Activated B cell treated with CpG ODN at 0.5 μM for 24 hours (primary cell): Measurements from ENCODE around the gene MYOZ3. TPM values are rescaled to one million over a fixed set of nuclear protein-coding genes. Genes with fewer than 3 reads are reported as not detected.

Source experiments
- ATAC-seq: fragments of 200-7000 bp; cut with Tn5 transposase; one replicate; pipeline ENCODE4 v1.10.0; 2021; ENCODE audit warnings: low read depth, mild to moderate bottlenecking, moderate library complexity
- CTCF ChIA-PET: fragments of 350-600 bp; sonication (Branson Sonifier 250); formaldehyde crosslinking; loops from one replicate; lab custom pipeline; 2021; ENCODE audit warnings: antibody characterized with exemption; lab: Charles Lee
- POLR2A ChIA-PET: fragments of 350-600 bp; sonication (Branson Sonifier 250); formaldehyde crosslinking; loops from one replicate; lab custom pipeline; 2021; ENCODE audit warnings: antibody characterized with exemption; lab: Charles Lee
- DNase-seq: peaks from one replicate; pipeline ENCODE4 v3.0.0; 2022
- H3K27ac Mint-ChIP-seq: one replicate; pipeline ENCODE4 v1.8.0; 2020; ENCODE audit warnings: mixed read lengths
- H3K27me3 Mint-ChIP-seq: one replicate; pipeline ENCODE4 v1.8.0; 2021; ENCODE audit warnings: mixed read lengths
- H3K36me3 Mint-ChIP-seq: one replicate; pipeline ENCODE4 v1.8.0; 2021; ENCODE audit warnings: low read depth, mixed read lengths
- H3K4me1 Mint-ChIP-seq: one replicate; pipeline ENCODE4 v1.8.0; 2021; ENCODE audit warnings: mixed read lengths
- H3K4me3 Mint-ChIP-seq: one replicate; pipeline ENCODE4 v1.8.0; 2020; ENCODE audit warnings: mild to moderate bottlenecking, mixed read lengths
- H3K9me3 Mint-ChIP-seq: one replicate; pipeline ENCODE4 v1.8.0; 2020; ENCODE audit warnings: mixed read lengths
- intact Hi-C: fragments of 100-400 bp; cut with micrococcal nuclease; formaldehyde crosslinking; loops from one replicate; pipeline ENCODE4 v1.15.1; 2024
- total RNA-seq: library from RNA; stranded (reverse); gene quantifications from 2 replicates; pipeline ENCODE4 v1.2.3, GENCODE V29; 2022
- TF ChIP-seq, protein P1 (sequence below): fragments of 200-600 bp; IDR thresholded peaks from one replicate; pipeline ENCODE4 v1.8.0; 2022; ENCODE audit warnings: antibody characterized with exemption, mild to moderate bottlenecking

The MYOZ3 gene
- total RNA-seq, 1 donor from 2014 or later, result 0.18 TPM

DNA sequence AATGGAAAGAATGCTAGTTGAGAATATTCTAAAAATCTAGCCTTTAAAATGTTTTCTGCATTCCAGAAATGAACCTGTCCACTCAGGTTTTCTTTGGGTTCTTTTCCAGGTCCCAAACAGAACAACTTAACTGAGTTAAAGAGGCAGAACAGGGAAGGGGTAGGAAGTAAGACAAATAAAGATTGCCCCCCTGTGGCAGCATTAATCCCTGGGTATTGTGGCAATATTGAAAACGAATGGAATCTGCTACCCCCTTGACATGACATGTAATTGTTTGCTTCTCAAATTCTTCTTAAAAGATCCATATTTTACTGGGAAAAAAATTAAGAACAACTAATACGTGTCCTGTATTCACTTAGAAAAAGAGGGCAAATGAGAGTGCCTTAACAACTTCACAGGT lies 49.1 kb downstream of the MYOZ3 start:
- DNase-seq, result no peak
- no peaks in the 10 kb centered on the region for H3K4me1 Mint-ChIP-seq
- H3K4me3 Mint-ChIP-seq, result no peak overlapping the region
- ChIA-PET POLR2A (no interaction called here), CTCF (no interaction called here)
- no peaks in the 10 kb centered on the region for H3K27me3 Mint-ChIP-seq
- no peak overlapping the region for H3K27ac Mint-ChIP-seq
- no peak for ATAC-seq
- no peaks in the 10 kb centered on the region for H3K9me3 Mint-ChIP-seq
- intact Hi-C loops, result loop anchor here (1.0 kb wide), 2 partner anchors 149 to 251 kb away; no protein-coding TSS in a partner anchor
- peaks cover 64% of the 10 kb centered on the region for H3K36me3 Mint-ChIP-seq
- TF ChIP-seq, protein P1, sequence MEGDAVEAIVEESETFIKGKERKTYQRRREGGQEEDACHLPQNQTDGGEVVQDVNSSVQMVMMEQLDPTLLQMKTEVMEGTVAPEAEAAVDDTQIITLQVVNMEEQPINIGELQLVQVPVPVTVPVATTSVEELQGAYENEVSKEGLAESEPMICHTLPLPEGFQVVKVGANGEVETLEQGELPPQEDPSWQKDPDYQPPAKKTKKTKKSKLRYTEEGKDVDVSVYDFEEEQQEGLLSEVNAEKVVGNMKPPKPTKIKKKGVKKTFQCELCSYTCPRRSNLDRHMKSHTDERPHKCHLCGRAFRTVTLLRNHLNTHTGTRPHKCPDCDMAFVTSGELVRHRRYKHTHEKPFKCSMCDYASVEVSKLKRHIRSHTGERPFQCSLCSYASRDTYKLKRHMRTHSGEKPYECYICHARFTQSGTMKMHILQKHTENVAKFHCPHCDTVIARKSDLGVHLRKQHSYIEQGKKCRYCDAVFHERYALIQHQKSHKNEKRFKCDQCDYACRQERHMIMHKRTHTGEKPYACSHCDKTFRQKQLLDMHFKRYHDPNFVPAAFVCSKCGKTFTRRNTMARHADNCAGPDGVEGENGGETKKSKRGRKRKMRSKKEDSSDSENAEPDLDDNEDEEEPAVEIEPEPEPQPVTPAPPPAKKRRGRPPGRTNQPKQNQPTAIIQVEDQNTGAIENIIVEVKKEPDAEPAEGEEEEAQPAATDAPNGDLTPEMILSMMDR, result no peak

DNA sequence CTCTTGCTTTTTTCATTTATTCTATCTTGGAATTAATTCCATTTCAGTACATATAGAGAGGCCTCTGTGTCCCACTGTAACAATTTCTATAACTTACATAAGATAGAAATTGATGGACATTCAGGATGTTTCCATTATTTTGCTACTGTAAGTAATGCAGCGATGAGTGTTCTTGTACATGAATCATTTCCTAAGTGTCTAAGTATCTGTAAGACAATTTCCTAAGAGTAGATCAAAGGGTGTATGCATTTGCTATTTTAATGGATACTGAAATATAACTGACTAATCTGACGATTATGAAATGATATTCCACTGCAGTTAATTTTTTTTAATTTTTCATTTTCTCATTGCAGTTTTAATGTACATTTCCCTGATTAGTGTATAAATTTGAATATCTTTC lies 62.8 kb downstream of the MYOZ3 start:
- CTCF ChIA-PET, result no interaction called here
- Mint-ChIP-seq H3K36me3 (peaks cover 71% of the 10 kb centered on the region), H3K27ac (no peak overlapping the region), H3K4me1 (no peaks in the 10 kb centered on the region), H3K4me3 (no peak overlapping the region), H3K9me3 (no peaks in the 10 kb centered on the region), H3K27me3 (no peaks in the 10 kb centered on the region)
- DNase-seq, result no peak
- no peak for ATAC-seq
- TF ChIP-seq, protein P1, result no peak
- POLR2A ChIA-PET, result no interaction called here
- intact Hi-C loops, result no loop called here

Other genes starting within 250 kb of the MYOZ3 start
- 5,323 and 5,628 TPM in 2 replicates for gene CD74, start 248.3 kb upstream of the MYOZ3 start, total RNA-seq
- gene RPS14, start 211.5 kb upstream of the MYOZ3 start, total RNA-seq, result 4,086 and 4,865 TPM in 2 replicates
- gene NDST1, start 153.1 kb upstream of the MYOZ3 start, total RNA-seq, result 5.7 and 8.1 TPM in 2 replicates
- gene SYNPO, start 20.6 kb upstream of the MYOZ3 start, total RNA-seq, result 49.2 and 49.3 TPM in 2 replicates
- 74.0 and 74.1 TPM in 2 replicates for gene RBM22, start 39.8 kb downstream of the MYOZ3 start, total RNA-seq
- gene DCTN4, start 97.8 kb downstream of the MYOZ3 start, total RNA-seq, result 49.0 and 49.8 TPM in 2 replicates
- gene SMIM3, start 117.5 kb downstream of the MYOZ3 start, total RNA-seq, result 0.22 TPM in 1 of 2 replicates, not detected in the other
- gene IRGM, start 185.3 kb downstream of the MYOZ3 start, total RNA-seq, result 0.22 and 0.24 TPM in 2 replicates
- gene ZNF300, start 243.7 kb downstream of the MYOZ3 start, total RNA-seq, result 9.4 and 10.9 TPM in 2 replicates